Right lobe of liver (tissue), 5 donors: ENCODE results near the gene MINAR1. TPM values are rescaled to one million over a fixed set of nuclear protein-coding genes. Genes with fewer than 3 reads are reported as not detected.

ENCODE experiments used
- total RNA-seq, 6 experiments: library from RNA; depleted of rRNA in 2 of 6; stranded (reverse); fragments of >200 nt in 2 of 6; fragmentation: NEBNext Ultra II Directional in 3 of 6; extraction: Animal tissue kit (Norgen Biotek cat#: 25700) in 3 of 6; gene quantifications; one replicate each; pipeline versions ENCODE4 v1.1.0 to v1.2.4, GENCODE V29; 2016 to 2023
- donor health status: DM: no; HTN: no; CAD: no.
- donor health status: DM: no; HTN: no; CAD: no.
- donor health status: DM: no; HTN: yes; CAD: no.
- donor health status: DM: no; HTN: yes; CAD: no.

Gene MINAR1
- total RNA-seq, 6 experiments from 2014 or later = 0.06 to 0.12 (median 0.07) TPM; not detected in 3

Other genes starting within 250 kb of the MINAR1 start
- gene ANKRD34C, start 149.6 kb upstream of the MINAR1 start, total RNA-seq = not detected
- gene TMED3, start 121.2 kb upstream of the MINAR1 start, total RNA-seq = 10 to 100 TPM in 2 of 6 experiments, 1 to 10 TPM in 4; 5.5 to 15.2 (median 8.1) TPM